IMR-90 (cell line): ENCODE results near the gene ATF5. TPM values are rescaled to one million over a fixed set of nuclear protein-coding genes. Genes with fewer than 3 reads are reported as not detected.

ENCODE experiments used
- ATAC-seq: fragments of 200-7000 bp; cut with Tn5 transposase; 2 replicates; pipeline ENCODE4 v1.9.1; 2020; ENCODE audit warnings: low read depth, mild to moderate bottlenecking, moderate library complexity
- BruUV-seq: library from RNA; stranded (reverse); fragments of 400-500 nt; replicated peaks from 2 replicates; lab custom pipeline; 2021; lab: Mats Ljungman, UMichigan
- CTCF ChIA-PET: fragments of 300-600 bp; formaldehyde crosslinking; extraction: SDS; loops from one replicate; lab custom pipeline; 2021; ENCODE audit warnings: antibody characterized with exemption; lab: Yijun Ruan, JAX
- POLR2A ChIA-PET: fragments of 300-600 bp; sonication (Branson Sonifier 250); formaldehyde crosslinking; loops from one replicate; lab custom pipeline; 2022; ENCODE audit warnings: antibody characterized with exemption; ENCODE audit not compliant: unreplicated experiment; lab: Charles Lee
- DNase-seq: peaks from one replicate; pipeline ENCODE4 v3.0.0; 2013
- H2AFZ ChIP-seq: replicated peaks from 2 replicates; pipeline ENCODE3; 2013; ENCODE audit warnings: low read length, mild to moderate bottlenecking; ENCODE audit not compliant: poor library complexity
- H2AK5ac ChIP-seq: 2 replicates; pipeline ENCODE4 v1.6.1; 2013; ENCODE audit warnings: low read depth, low read length, inconsistent platforms
- H2AK9ac ChIP-seq: replicated peaks from 2 replicates; pipeline ENCODE3; 2013; ENCODE audit warnings: mild to moderate bottlenecking, low read depth, low read length, moderate library complexity; ENCODE audit not compliant: poor library complexity
- H2BK120ac ChIP-seq: 2 replicates; pipeline ENCODE4 v1.6.1; 2013; ENCODE audit warnings: low read depth, low read length, inconsistent platforms
- H2BK15ac ChIP-seq: 3 replicates; pipeline ENCODE4 v1.6.1; 2013; ENCODE audit warnings: low read depth, low read length, inconsistent platforms
- H2BK20ac ChIP-seq: 2 replicates; pipeline ENCODE4 v1.6.1; 2013; ENCODE audit warnings: low read depth, mild to moderate bottlenecking, inconsistent platforms, low read length, moderate library complexity
- H2BK5ac ChIP-seq: 2 replicates; pipeline ENCODE4 v1.6.1; 2013; ENCODE audit warnings: mild to moderate bottlenecking, low read depth, low read length, inconsistent platforms; ENCODE audit not compliant: poor library complexity, severe bottlenecking
- H3K14ac ChIP-seq: replicated peaks from 2 replicates; pipeline ENCODE4 v1.6.1; 2013; ENCODE audit warnings: low read depth, low read length, inconsistent platforms
- H3K18ac ChIP-seq: 2 replicates; pipeline ENCODE4 v1.6.1; 2013; ENCODE audit warnings: low read depth, low read length, control low read depth
- H3K23ac ChIP-seq: 2 replicates; pipeline ENCODE4 v1.6.1; 2013; ENCODE audit warnings: low read depth, low read length, inconsistent platforms
- H3K27ac ChIP-seq: 2 replicates; pipeline ENCODE4 v1.5.1; 2013; ENCODE audit warnings: mild to moderate bottlenecking, control low read depth, low read length; ENCODE audit not compliant: insufficient read depth
- H3K27me3 ChIP-seq: 2 replicates; pipeline ENCODE4 v1.6.1; 2013; ENCODE audit warnings: low read length; ENCODE audit not compliant: control insufficient read depth, insufficient read depth
- H3K36me3 ChIP-seq: 2 replicates; pipeline ENCODE4 v1.6.1; 2013; ENCODE audit warnings: low read length, mixed read lengths; ENCODE audit not compliant: control insufficient read depth, insufficient read depth
- H3K4ac ChIP-seq: 2 replicates; pipeline ENCODE4 v1.6.1; 2013; ENCODE audit warnings: low read depth, low read length, inconsistent platforms
- H3K4me1 ChIP-seq: 2 replicates; pipeline ENCODE4 v1.6.1; 2013; ENCODE audit warnings: low read length, mixed read lengths; ENCODE audit not compliant: control insufficient read depth, insufficient read depth
- H3K4me2 ChIP-seq: 2 replicates; pipeline ENCODE4 v1.6.1; 2013; ENCODE audit warnings: low read depth, mild to moderate bottlenecking, control low read depth, low read length, moderate library complexity
- H3K4me3 ChIP-seq: 2 replicates; pipeline ENCODE4 v1.5.1; 2013; ENCODE audit warnings: low read depth, mild to moderate bottlenecking, control low read depth, low read length, moderate library complexity; ENCODE audit not compliant: insufficient read depth
- H3K56ac ChIP-seq: 2 replicates; pipeline ENCODE4 v1.6.1; 2013; ENCODE audit warnings: low read length, inconsistent platforms; ENCODE audit not compliant: insufficient read depth; ENCODE audit errors: extremely low read depth
- H3K79me1 ChIP-seq, 2 experiments: 2 replicates each; pipeline ENCODE4 v1.6.1; 2013; ENCODE audit warnings: low read length in 2 of 2, inconsistent platforms in 1 of 2, low read depth in 1 of 2
- H3K9ac ChIP-seq: 2 replicates; pipeline ENCODE4 v1.6.1; 2013; ENCODE audit warnings: low read depth, low read length, control low read depth
- H3K9me1 ChIP-seq: 2 replicates; pipeline ENCODE4 v1.6.1; 2013; ENCODE audit warnings: low read length, inconsistent platforms; ENCODE audit not compliant: insufficient read depth
- H3K9me3 ChIP-seq: 2 replicates; pipeline ENCODE4 v1.6.1; 2013; ENCODE audit warnings: low read length; ENCODE audit not compliant: control insufficient read depth, insufficient read depth
- H4K20me1 ChIP-seq: 2 replicates; pipeline ENCODE4 v1.6.1; 2013; ENCODE audit warnings: low read length, inconsistent platforms; ENCODE audit not compliant: insufficient read depth
- H4K5ac ChIP-seq: 2 replicates; pipeline ENCODE4 v1.6.1; 2013; ENCODE audit warnings: mild to moderate bottlenecking, low read depth, low read length, control low read depth
- H4K8ac ChIP-seq, 2 experiments: 2 replicates each; pipeline ENCODE4 v1.6.1; 2013; ENCODE audit warnings: low read depth in 2 of 2, low read length in 2 of 2, control low read depth in 1 of 2, inconsistent platforms in 1 of 2
- H4K91ac ChIP-seq: 2 replicates; pipeline ENCODE4 v1.6.1; 2013; ENCODE audit warnings: low read depth, low read length, inconsistent platforms; ENCODE audit not compliant: insufficient read depth
- CEBPB ChIP-seq: IDR thresholded peaks from 2 replicates; pipeline ENCODE4 v1.6.1; 2012; ENCODE audit warnings: low read depth, low read length, improper control_type of control experiment
- CHD1 ChIP-seq: IDR thresholded peaks from 2 replicates; pipeline ENCODE4 v1.6.1; 2012; ENCODE audit warnings: low read depth, low read length, improper control_type of control experiment
- CTCF ChIP-seq: conservative IDR thresholded peaks from 2 replicates; pipeline ENCODE4 v1.5.1; 2012; ENCODE audit warnings: mild to moderate bottlenecking, low read depth, low read length, improper control_type of control experiment
- ELK1 ChIP-seq: fragments of 150-350 bp; IDR thresholded peaks from 2 replicates; pipeline ENCODE4 v1.6.1; 2016; ENCODE audit warnings: low read depth, mild to moderate bottlenecking, low read length, moderate library complexity, borderline replicate concordance
- FOS ChIP-seq: fragments of 150-350 bp; IDR thresholded peaks from 2 replicates; pipeline ENCODE4 v1.6.1; 2016; ENCODE audit warnings: low read depth, low read length
- MAFK ChIP-seq: IDR thresholded peaks from 2 replicates; pipeline ENCODE4 v1.6.1; 2012; ENCODE audit warnings: low read depth, low read length, improper control_type of control experiment
- MAZ ChIP-seq: IDR thresholded peaks from 2 replicates; pipeline ENCODE4 v1.6.1; 2012; ENCODE audit warnings: low read depth, mild to moderate bottlenecking, low read length, improper control_type of control experiment, moderate library complexity, borderline replicate concordance
- MXI1 ChIP-seq: IDR thresholded peaks from 2 replicates; pipeline ENCODE4 v1.6.1; 2012; ENCODE audit warnings: low read depth, mild to moderate bottlenecking, low read length, moderate library complexity, borderline replicate concordance
- NFE2L2 ChIP-seq: fragments of 150-350 bp; IDR thresholded peaks from 2 replicates; pipeline ENCODE4 v1.6.1; 2016; ENCODE audit warnings: low read depth, mild to moderate bottlenecking, low read length
- POLR2A ChIP-seq: IDR thresholded peaks from 2 replicates; pipeline ENCODE4 v1.6.1; 2012; ENCODE audit warnings: mild to moderate bottlenecking, low read depth, low read length
- RFX5 ChIP-seq: IDR thresholded peaks from 2 replicates; pipeline ENCODE4 v1.8.0; 2012; ENCODE audit warnings: low read depth, mild to moderate bottlenecking, low read length, moderate library complexity
- WGBS, 2 experiments: methylation state at CpG; one replicate each; pipeline versions ENCODE4 v1.1.5 to v1.1.7; 2013; ENCODE audit warnings: missing lambda C conversion rate in 2 of 2; ENCODE audit not compliant: insufficient read length in 1 of 2; ENCODE audit errors: extremely low coverage in 2 of 2; 5-methylcytosine and 5-hydroxymethylcytosine counted together
- dilution Hi-C: fragments of 300-500 bp; cut with HindIII; formaldehyde crosslinking; loops from one replicate; pipeline ENCODE4 v1.14.3; 2018; ENCODE audit warnings: low sequenced_read_pairs; ENCODE audit not compliant: unreplicated experiment
- in situ Hi-C: fragments of 300-500 bp; cut with MboI; formaldehyde crosslinking; loops from 3 replicates; pipeline ENCODE4 v1.14.3; 2019; ENCODE audit warnings: low sequenced_read_pairs, inconsistent platforms, mixed read lengths
- intact Hi-C: fragments of 100-400 bp; cut with micrococcal nuclease; formaldehyde crosslinking; loops from 2 replicates; pipeline ENCODE4 v1.10.0; 2022
- polyA plus RNA-seq, 3 experiments: library from polyadenylated mRNA; depleted of rRNA; stranded (reverse); fragments of >200 nt; gene quantifications; 2 replicates each; pipeline ENCODE4 v1.2.3, GENCODE V29; 2012; ENCODE audit warnings: low replicate concordance in 1 of 3
- total RNA-seq: library from RNA; depleted of rRNA; stranded (reverse); fragments of >200 nt; gene quantifications from 2 replicates; pipeline ENCODE4 v1.2.3, GENCODE V29; 2012

Gene ATF5
- total and polyA plus RNA-seq, 2 of the 4 experiments (the other 2 are of a cell fraction): 2.7 to 15.7 TPM

GRCh38 chr19:49951806-49952478 is 22.9 kb downstream of the ATF5 start:
- Histone ChIP-seq H3K56ac (no peak overlapping the region), H3K18ac (no peak overlapping the region), H3K9me1 (no peaks in the 10 kb centered on the region), H2AK5ac (no peak overlapping the region), H3K27ac (no peak overlapping the region), H3K9ac (no peak overlapping the region), H2BK120ac (no peak overlapping the region), H4K8ac (no peak overlapping the region), H2BK5ac (no peak overlapping the region), H3K9me3 (no peaks in the 10 kb centered on the region), H2AFZ (no peak overlapping the region), H2AK9ac (no peak overlapping the region), H2BK20ac (no peak overlapping the region), H3K23ac (no peak overlapping the region), H3K4me1 (no peaks in the 10 kb centered on the region), H3K4me3 (no peak overlapping the region), H3K79me1 (no peaks in the 10 kb centered on the region), H4K20me1 (no peaks in the 10 kb centered on the region), H3K4ac (no peak overlapping the region), H4K5ac (no peak overlapping the region), H3K27me3 (peaks cover 11% of the 10 kb centered on the region), H2BK15ac (no peak overlapping the region), H3K14ac (no peak overlapping the region), H3K4me2 (no peak overlapping the region), H4K91ac (no peak overlapping the region), H3K36me3 (no peaks in the 10 kb centered on the region)
- DNase-seq (no peak), ATAC-seq (no peak)
- intact Hi-C loops: no loop called here
- dilution Hi-C loops: no loop called here
- in situ Hi-C loops: no loop called here
- BruUV-seq: no TSS peak
- TF ChIP-seq POLR2A (no peak), FOS (no peak), RFX5 (no peak), CHD1 (no peak), NFE2L2 (no peak), CEBPB (no peak), CTCF (no peak), MAZ (no peak), MXI1 (no peak), ELK1 (no peak), MAFK (no peak)
- CTCF ChIA-PET: no interaction called here
- POLR2A ChIA-PET: no interaction called here
- no CpG with 5 or more reads among the region's 9 CpGs for whole genome bisulfite sequencing, 2 experiments
